IMR-90 (cell line): ENCODE measurements around the gene PLCL1. TPM values are rescaled to one million over a fixed set of nuclear protein-coding genes. Genes with fewer than 3 reads are reported as not detected.

Experiments used
- ATAC-seq: fragments of 200-7000 bp; cut with Tn5 transposase; 2 replicates; pipeline ENCODE4 v1.9.1; 2020; ENCODE audit warnings: low read depth, mild to moderate bottlenecking, moderate library complexity
- BruUV-seq: library from RNA; stranded (reverse); fragments of 400-500 nt; replicated peaks from 2 replicates; lab custom pipeline; 2021; lab: Mats Ljungman, UMichigan
- CTCF ChIA-PET: fragments of 300-600 bp; formaldehyde crosslinking; extraction: SDS; loops from one replicate; lab custom pipeline; 2021; ENCODE audit warnings: antibody characterized with exemption; lab: Yijun Ruan, JAX
- POLR2A ChIA-PET: fragments of 300-600 bp; sonication (Branson Sonifier 250); formaldehyde crosslinking; loops from one replicate; lab custom pipeline; 2022; ENCODE audit warnings: antibody characterized with exemption; ENCODE audit not compliant: unreplicated experiment; lab: Charles Lee
- DNase-seq: peaks from one replicate; pipeline ENCODE4 v3.0.0; 2013
- H2AFZ ChIP-seq: replicated peaks from 2 replicates; pipeline ENCODE3; 2013; ENCODE audit warnings: low read length, mild to moderate bottlenecking; ENCODE audit not compliant: poor library complexity
- H2AK5ac ChIP-seq: 2 replicates; pipeline ENCODE4 v1.6.1; 2013; ENCODE audit warnings: low read depth, low read length, inconsistent platforms
- H2AK9ac ChIP-seq: replicated peaks from 2 replicates; pipeline ENCODE3; 2013; ENCODE audit warnings: mild to moderate bottlenecking, low read depth, low read length, moderate library complexity; ENCODE audit not compliant: poor library complexity
- H2BK120ac ChIP-seq: 2 replicates; pipeline ENCODE4 v1.6.1; 2013; ENCODE audit warnings: low read depth, low read length, inconsistent platforms
- H2BK15ac ChIP-seq: 3 replicates; pipeline ENCODE4 v1.6.1; 2013; ENCODE audit warnings: low read depth, low read length, inconsistent platforms
- H2BK20ac ChIP-seq: 2 replicates; pipeline ENCODE4 v1.6.1; 2013; ENCODE audit warnings: low read depth, mild to moderate bottlenecking, inconsistent platforms, low read length, moderate library complexity
- H2BK5ac ChIP-seq: 2 replicates; pipeline ENCODE4 v1.6.1; 2013; ENCODE audit warnings: mild to moderate bottlenecking, low read depth, low read length, inconsistent platforms; ENCODE audit not compliant: poor library complexity, severe bottlenecking
- H3K14ac ChIP-seq: replicated peaks from 2 replicates; pipeline ENCODE4 v1.6.1; 2013; ENCODE audit warnings: low read depth, low read length, inconsistent platforms
- H3K18ac ChIP-seq: 2 replicates; pipeline ENCODE4 v1.6.1; 2013; ENCODE audit warnings: low read depth, low read length, control low read depth
- H3K23ac ChIP-seq: 2 replicates; pipeline ENCODE4 v1.6.1; 2013; ENCODE audit warnings: low read depth, low read length, inconsistent platforms
- H3K27ac ChIP-seq: 2 replicates; pipeline ENCODE4 v1.5.1; 2013; ENCODE audit warnings: mild to moderate bottlenecking, control low read depth, low read length; ENCODE audit not compliant: insufficient read depth
- H3K27me3 ChIP-seq: 2 replicates; pipeline ENCODE4 v1.6.1; 2013; ENCODE audit warnings: low read length; ENCODE audit not compliant: control insufficient read depth, insufficient read depth
- H3K36me3 ChIP-seq: 2 replicates; pipeline ENCODE4 v1.6.1; 2013; ENCODE audit warnings: low read length, mixed read lengths; ENCODE audit not compliant: control insufficient read depth, insufficient read depth
- H3K4ac ChIP-seq: 2 replicates; pipeline ENCODE4 v1.6.1; 2013; ENCODE audit warnings: low read depth, low read length, inconsistent platforms
- H3K4me1 ChIP-seq: 2 replicates; pipeline ENCODE4 v1.6.1; 2013; ENCODE audit warnings: low read length, mixed read lengths; ENCODE audit not compliant: control insufficient read depth, insufficient read depth
- H3K4me2 ChIP-seq: 2 replicates; pipeline ENCODE4 v1.6.1; 2013; ENCODE audit warnings: low read depth, mild to moderate bottlenecking, control low read depth, low read length, moderate library complexity
- H3K4me3 ChIP-seq: 2 replicates; pipeline ENCODE4 v1.5.1; 2013; ENCODE audit warnings: low read depth, mild to moderate bottlenecking, control low read depth, low read length, moderate library complexity; ENCODE audit not compliant: insufficient read depth
- H3K56ac ChIP-seq: 2 replicates; pipeline ENCODE4 v1.6.1; 2013; ENCODE audit warnings: low read length, inconsistent platforms; ENCODE audit not compliant: insufficient read depth; ENCODE audit errors: extremely low read depth
- H3K79me1 ChIP-seq, 2 experiments: 2 replicates each; pipeline ENCODE4 v1.6.1; 2013; ENCODE audit warnings: low read length in 2 of 2, inconsistent platforms in 1 of 2, low read depth in 1 of 2
- H3K9ac ChIP-seq: 2 replicates; pipeline ENCODE4 v1.6.1; 2013; ENCODE audit warnings: low read depth, low read length, control low read depth
- H3K9me1 ChIP-seq: 2 replicates; pipeline ENCODE4 v1.6.1; 2013; ENCODE audit warnings: low read length, inconsistent platforms; ENCODE audit not compliant: insufficient read depth
- H3K9me3 ChIP-seq: 2 replicates; pipeline ENCODE4 v1.6.1; 2013; ENCODE audit warnings: low read length; ENCODE audit not compliant: control insufficient read depth, insufficient read depth
- H4K20me1 ChIP-seq: 2 replicates; pipeline ENCODE4 v1.6.1; 2013; ENCODE audit warnings: low read length, inconsistent platforms; ENCODE audit not compliant: insufficient read depth
- H4K5ac ChIP-seq: 2 replicates; pipeline ENCODE4 v1.6.1; 2013; ENCODE audit warnings: mild to moderate bottlenecking, low read depth, low read length, control low read depth
- H4K8ac ChIP-seq, 2 experiments: 2 replicates each; pipeline ENCODE4 v1.6.1; 2013; ENCODE audit warnings: low read depth in 2 of 2, low read length in 2 of 2, control low read depth in 1 of 2, inconsistent platforms in 1 of 2
- H4K91ac ChIP-seq: 2 replicates; pipeline ENCODE4 v1.6.1; 2013; ENCODE audit warnings: low read depth, low read length, inconsistent platforms; ENCODE audit not compliant: insufficient read depth
- CEBPB ChIP-seq: IDR thresholded peaks from 2 replicates; pipeline ENCODE4 v1.6.1; 2012; ENCODE audit warnings: low read depth, low read length, improper control_type of control experiment
- CHD1 ChIP-seq: IDR thresholded peaks from 2 replicates; pipeline ENCODE4 v1.6.1; 2012; ENCODE audit warnings: low read depth, low read length, improper control_type of control experiment
- MAFK ChIP-seq: IDR thresholded peaks from 2 replicates; pipeline ENCODE4 v1.6.1; 2012; ENCODE audit warnings: low read depth, low read length, improper control_type of control experiment
- MAZ ChIP-seq: IDR thresholded peaks from 2 replicates; pipeline ENCODE4 v1.6.1; 2012; ENCODE audit warnings: low read depth, mild to moderate bottlenecking, low read length, improper control_type of control experiment, moderate library complexity, borderline replicate concordance
- MXI1 ChIP-seq: IDR thresholded peaks from 2 replicates; pipeline ENCODE4 v1.6.1; 2012; ENCODE audit warnings: low read depth, mild to moderate bottlenecking, low read length, moderate library complexity, borderline replicate concordance
- NFE2L2 ChIP-seq: fragments of 150-350 bp; IDR thresholded peaks from 2 replicates; pipeline ENCODE4 v1.6.1; 2016; ENCODE audit warnings: low read depth, mild to moderate bottlenecking, low read length
- POLR2A ChIP-seq: IDR thresholded peaks from 2 replicates; pipeline ENCODE4 v1.6.1; 2012; ENCODE audit warnings: mild to moderate bottlenecking, low read depth, low read length
- SMC3 ChIP-seq: fragments of 150-350 bp; IDR thresholded peaks from 2 replicates; pipeline ENCODE4 v1.6.1; 2016; ENCODE audit warnings: low read depth, mild to moderate bottlenecking, antibody characterized with exemption, low read length, moderate library complexity
- USF2 ChIP-seq: fragments of 150-350 bp; IDR thresholded peaks from 2 replicates; pipeline ENCODE4 v1.6.1; 2017; ENCODE audit warnings: mild to moderate bottlenecking, antibody characterized with exemption, low read length, low read depth
- WGBS, 2 experiments: methylation state at CpG; one replicate each; pipeline versions ENCODE4 v1.1.5 to v1.1.7; 2013; ENCODE audit warnings: missing lambda C conversion rate in 2 of 2; ENCODE audit not compliant: insufficient read length in 1 of 2; ENCODE audit errors: extremely low coverage in 2 of 2; 5-methylcytosine and 5-hydroxymethylcytosine counted together
- dilution Hi-C: fragments of 300-500 bp; cut with HindIII; formaldehyde crosslinking; loops from one replicate; pipeline ENCODE4 v1.14.3; 2018; ENCODE audit warnings: low sequenced_read_pairs; ENCODE audit not compliant: unreplicated experiment
- in situ Hi-C: fragments of 300-500 bp; cut with MboI; formaldehyde crosslinking; loops from 3 replicates; pipeline ENCODE4 v1.14.3; 2019; ENCODE audit warnings: low sequenced_read_pairs, inconsistent platforms, mixed read lengths
- intact Hi-C: fragments of 100-400 bp; cut with micrococcal nuclease; formaldehyde crosslinking; loops from 2 replicates; pipeline ENCODE4 v1.10.0; 2022
- polyA plus RNA-seq, 3 experiments: library from polyadenylated mRNA; depleted of rRNA; stranded (reverse); fragments of >200 nt; gene quantifications; 2 replicates each; pipeline ENCODE4 v1.2.3, GENCODE V29; 2012; ENCODE audit warnings: low replicate concordance in 1 of 3
- total RNA-seq: library from RNA; depleted of rRNA; stranded (reverse); fragments of >200 nt; gene quantifications from 2 replicates; pipeline ENCODE4 v1.2.3, GENCODE V29; 2012

The PLCL1 gene
- total and polyA plus RNA-seq, 2 of the 4 experiments (the other 2 are of a cell fraction): 0.14 to 0.18 TPM

- H4K20me1 ChIP-seq: no peaks in the 10 kb centered on the region
- no peak overlapping the region for H3K4me3 ChIP-seq
- H2AFZ ChIP-seq: no peak overlapping the region
- BruUV-seq: no TSS peak
- no peak overlapping the region for H3K23ac ChIP-seq
- no peak overlapping the region for H2BK120ac ChIP-seq
- no peaks in the 10 kb centered on the region for H3K9me1 ChIP-seq
- H3K9ac ChIP-seq: no peak overlapping the region
- dilution Hi-C loops: no loop called here
- no peaks in the 10 kb centered on the region for H3K36me3 ChIP-seq
- H2BK5ac ChIP-seq: no peak overlapping the region
- DNase-seq (no peak), ATAC-seq (no peak)
- intact Hi-C loops: no loop called here
- no peak overlapping the region for H2AK9ac ChIP-seq
- no peak overlapping the region for H3K56ac ChIP-seq
- ChIA-PET POLR2A (no interaction called here), CTCF (no interaction called here)
- no peaks in the 10 kb centered on the region for H3K79me1 ChIP-seq
- H3K14ac ChIP-seq: no peak overlapping the region
- H3K4me1 ChIP-seq: no peaks in the 10 kb centered on the region
- no peaks in the 10 kb centered on the region for H3K9me3 ChIP-seq
- H3K18ac ChIP-seq: no peak overlapping the region
- H2AK5ac ChIP-seq: no peak overlapping the region
- H4K91ac ChIP-seq: no peak overlapping the region
- TF ChIP-seq MAZ: no peak
- no peak for TF ChIP-seq POLR2A
- TF ChIP-seq CEBPB: no peak
- no peak for TF ChIP-seq CHD1
- no peak for TF ChIP-seq NFE2L2
- TF ChIP-seq MAFK: no peak
- no peak for TF ChIP-seq USF2
- TF ChIP-seq SMC3: no peak
- no peak for TF ChIP-seq MXI1
- in situ Hi-C loops: no loop called here
- H3K4ac ChIP-seq: no peak overlapping the region
- H2BK15ac ChIP-seq: no peak overlapping the region
- H4K5ac ChIP-seq: no peak overlapping the region
- H4K8ac ChIP-seq: no peak overlapping the region
- H3K27ac ChIP-seq: no peak overlapping the region
- H3K27me3 ChIP-seq: no peaks in the 10 kb centered on the region
- H2BK20ac ChIP-seq: no peak overlapping the region
- H3K4me2 ChIP-seq: no peak overlapping the region
- WGBS, 2 experiments: no CpG with 5 or more reads among the region's 2 CpGs
Measured at GRCh38 chr2:197946562-197946961, 142.2 kb downstream of the PLCL1 start.
